Karpas-422 (cell line): ENCODE results near the gene FMNL2. TPM values are rescaled to one million over a fixed set of nuclear protein-coding genes. Genes with fewer than 3 reads are reported as not detected.
A peak's percentile ranks its signal among the peaks of the same experiment; 100 is the strongest.

Experiments used
- DNase-seq: peaks from one replicate; pipeline ENCODE4 v3.0.0-alpha.2; 2015
- H2AFZ ChIP-seq: fragments of 200-600 bp; sonication (generic); 2 replicates; pipeline ENCODE4 v1.6.1; 2014; ENCODE audit warnings: antibody characterized with exemption, low read length, mixed read lengths
- H3K27ac ChIP-seq: fragments of 200-600 bp; sonication (generic); 2 replicates; pipeline ENCODE4 v1.5.1; 2014; ENCODE audit warnings: mild to moderate bottlenecking, low read length, moderate library complexity
- H3K27me3 ChIP-seq: fragments of 200-600 bp; sonication (generic); 2 replicates; pipeline ENCODE4 v1.6.1; 2014; ENCODE audit warnings: low read length, mixed read lengths
- H3K36me3 ChIP-seq: fragments of 200-600 bp; sonication (generic); 2 replicates; pipeline ENCODE4 v1.6.1; 2014; ENCODE audit warnings: low read length, mixed read lengths; ENCODE audit not compliant: insufficient read depth
- H3K4me1 ChIP-seq: fragments of 200-600 bp; sonication (generic); 2 replicates; pipeline ENCODE4 v1.6.1; 2014; ENCODE audit warnings: mild to moderate bottlenecking, low read length, mixed read lengths
- H3K4me2 ChIP-seq: fragments of 200-600 bp; sonication (generic); 2 replicates; pipeline ENCODE4 v1.6.1; 2014; ENCODE audit warnings: low read length, low read depth, mild to moderate bottlenecking; ENCODE audit not compliant: poor library complexity, severe bottlenecking
- H3K4me3 ChIP-seq: fragments of 200-600 bp; sonication (generic); 2 replicates; pipeline ENCODE4 v1.5.1; 2014; ENCODE audit warnings: mild to moderate bottlenecking, antibody characterized with exemption, low read length, mixed read lengths
- H3K79me2 ChIP-seq: fragments of 200-600 bp; sonication (generic); 2 replicates; pipeline ENCODE4 v1.6.1; 2014; ENCODE audit warnings: mild to moderate bottlenecking, low read length, mixed read lengths
- H3K9ac ChIP-seq: fragments of 200-600 bp; sonication (generic); 2 replicates; pipeline ENCODE4 v1.6.0; 2014; ENCODE audit warnings: low read length
- H3K9me2 ChIP-seq: fragments of 200-600 bp; sonication (generic), shearing (Covaris generic); replicated peaks from 2 replicates; pipeline ENCODE4 v1.6.0; 2014; ENCODE audit warnings: mild to moderate bottlenecking, low read length, moderate library complexity; ENCODE audit not compliant: insufficient read depth
- H3K9me3 ChIP-seq: fragments of 300-700, 200-600 bp; sonication (generic); 2 replicates; pipeline ENCODE4 v1.6.1; 2014; ENCODE audit warnings: low read length, mixed read lengths
- H4K20me1 ChIP-seq: fragments of 200-600 bp; sonication (generic); 2 replicates; pipeline ENCODE4 v1.6.1; 2014; ENCODE audit warnings: mild to moderate bottlenecking, antibody characterized with exemption, low read length, low read depth; ENCODE audit not compliant: insufficient read depth
- total RNA-seq: library from RNA; depleted of rRNA; stranded (reverse); fragments of >200 nt; shearing (Covaris generic); gene quantifications from 2 replicates; pipeline ENCODE4 v1.2.3, GENCODE V29; 2014; ENCODE audit warnings: low replicate concordance

Gene FMNL2
- total RNA-seq, 1 experiment from 2014 or later = 3.2 TPM

DNA sequence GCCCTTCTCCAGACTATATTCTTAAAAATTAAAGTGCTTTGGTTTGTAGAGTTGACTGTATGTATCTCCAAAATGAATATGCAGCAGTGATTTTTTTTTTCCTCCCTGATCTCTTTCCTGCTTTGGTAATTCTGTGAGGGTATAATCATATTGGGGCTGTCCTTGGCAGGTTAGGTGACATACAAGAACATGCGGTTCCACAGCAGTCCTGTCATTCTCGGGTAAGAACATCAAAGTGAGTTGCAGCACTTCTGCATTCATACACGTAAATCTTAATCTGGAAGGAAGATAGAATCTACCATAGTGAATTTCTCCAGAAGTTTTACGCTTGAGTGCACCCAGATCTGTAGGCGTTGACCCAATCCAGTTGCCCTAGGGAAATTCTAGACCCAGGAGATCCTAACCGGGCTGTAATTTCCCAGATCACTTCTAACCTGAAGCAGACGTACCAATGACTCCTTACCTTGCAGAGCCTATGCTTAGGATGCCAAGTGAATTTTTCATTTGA lies 272.9 kb downstream of the FMNL2 start:
- Histone ChIP-seq H3K9me3 (no peaks in the 10 kb centered on the region), H3K79me2 (no peaks in the 10 kb centered on the region), H3K36me3 (no peaks in the 10 kb centered on the region), H3K27me3 (no peaks in the 10 kb centered on the region), H3K9ac (no peak overlapping the region), H3K4me2 (no peak overlapping the region), H3K4me3 (no peak overlapping the region), H2AFZ (no peak overlapping the region), H3K9me2 (no peaks in the 10 kb centered on the region), H4K20me1 (no peaks in the 10 kb centered on the region), H3K4me1 (peaks cover 17% of the 10 kb centered on the region), H3K27ac (no peak overlapping the region)
- no peak for DNase-seq

DNA sequence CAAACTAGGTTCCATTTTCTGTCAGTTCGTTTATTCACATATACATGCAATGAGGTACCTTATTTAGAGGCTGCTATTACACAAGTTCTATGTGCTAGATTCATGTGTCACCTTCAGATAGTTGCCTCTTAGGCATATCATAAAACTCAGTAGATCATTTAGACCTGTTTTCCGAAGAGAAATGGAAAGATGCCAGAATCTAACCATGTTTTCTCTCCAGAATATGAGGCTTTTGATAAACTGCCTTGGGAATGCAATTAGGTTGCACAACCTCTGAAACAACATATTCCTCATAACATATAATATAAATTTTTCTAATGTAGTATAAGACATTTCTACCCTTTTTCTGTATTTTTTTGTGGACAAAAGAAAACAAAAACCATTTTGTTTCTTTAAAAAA lies 274.2 kb downstream of the FMNL2 start:
- H3K27me3 ChIP-seq = no peaks in the 10 kb centered on the region
- no peaks in the 10 kb centered on the region for H3K9me2 ChIP-seq
- no peak overlapping the region for H3K9ac ChIP-seq
- H3K79me2 ChIP-seq = no peaks in the 10 kb centered on the region
- no peak overlapping the region for H3K4me2 ChIP-seq
- H3K36me3 ChIP-seq = no peaks in the 10 kb centered on the region
- no peak overlapping the region for H2AFZ ChIP-seq
- H3K27ac ChIP-seq = no peak overlapping the region
- no peaks in the 10 kb centered on the region for H4K20me1 ChIP-seq
- no peaks in the 10 kb centered on the region for H3K9me3 ChIP-seq
- DNase-seq = no peak
- peaks cover 30% of the 10 kb centered on the region for H3K4me1 ChIP-seq
- H3K4me3 ChIP-seq = no peak overlapping the region

DNA sequence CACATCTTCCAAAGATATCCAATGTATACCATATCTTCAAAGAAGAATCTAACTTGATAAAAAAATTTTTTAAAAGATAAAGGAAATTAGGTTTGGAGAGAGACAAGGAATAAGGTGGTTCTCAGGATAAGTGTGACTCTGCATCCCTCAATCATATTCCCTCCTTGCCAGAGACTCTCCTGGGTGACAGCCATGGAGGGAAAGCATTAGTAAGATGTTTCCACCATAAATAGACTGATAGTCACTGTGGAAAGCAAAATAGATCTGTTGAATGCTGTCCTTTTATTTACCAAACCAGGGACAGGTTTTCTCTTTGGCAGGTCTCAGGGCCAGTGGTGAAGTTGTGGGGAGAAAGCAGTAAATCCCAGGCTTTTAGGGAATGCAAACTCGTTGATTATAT lies 274.7 kb downstream of the FMNL2 start:
- Histone ChIP-seq H3K4me3 (no peak overlapping the region), H3K4me1 (peaks cover 30% of the 10 kb centered on the region), H3K36me3 (no peaks in the 10 kb centered on the region), H3K4me2 (no peak overlapping the region), H3K9me2 (no peaks in the 10 kb centered on the region), H4K20me1 (no peaks in the 10 kb centered on the region), H3K27ac (no peak overlapping the region), H3K9me3 (no peaks in the 10 kb centered on the region), H3K79me2 (no peaks in the 10 kb centered on the region), H3K9ac (no peak overlapping the region), H2AFZ (no peak overlapping the region), H3K27me3 (no peaks in the 10 kb centered on the region)
- DNase-seq = no peak

DNA sequence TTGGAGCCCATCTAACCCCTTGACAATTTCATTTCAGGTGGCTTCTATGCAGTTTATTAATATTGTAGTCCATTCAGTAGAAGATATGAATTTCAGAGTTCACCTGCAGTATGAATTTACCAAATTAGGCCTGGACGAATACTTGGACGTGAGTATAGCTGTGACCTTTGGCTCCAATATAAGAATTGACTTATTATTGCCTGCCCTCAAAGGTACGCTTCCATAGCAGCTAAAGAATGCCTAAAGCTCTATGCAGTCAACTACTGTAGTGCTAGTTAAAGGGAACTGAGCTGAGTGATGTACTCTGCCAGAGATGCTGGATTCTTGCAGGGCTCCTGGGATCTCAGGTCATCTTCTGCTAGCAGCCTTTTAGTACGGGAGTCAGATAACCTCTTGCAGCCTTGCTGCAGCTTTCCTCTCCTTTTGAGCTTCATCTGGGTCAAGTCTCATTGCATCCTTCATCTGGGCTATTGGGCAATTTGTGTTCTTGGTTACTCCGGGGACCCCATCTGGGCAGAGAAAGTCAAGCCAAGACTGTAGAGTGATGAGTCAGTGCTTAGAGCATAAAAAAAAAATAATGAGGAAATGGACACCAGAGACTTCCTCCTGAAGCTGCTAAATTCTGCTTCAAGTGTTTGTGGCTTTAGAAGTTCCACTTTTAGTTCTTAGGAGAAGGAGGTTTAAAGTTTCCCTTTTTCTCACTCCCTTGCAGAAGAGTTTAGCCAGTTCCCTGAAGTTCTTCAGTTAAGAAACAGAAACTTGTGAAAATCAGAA lies 276.7 kb downstream of the FMNL2 start:
- Histone ChIP-seq H3K9ac (peak overlapping the region; percentile 28), H4K20me1 (no peaks in the 10 kb centered on the region), H3K4me1 (peaks cover 30% of the 10 kb centered on the region), H2AFZ (peak overlapping the region; percentile 26), H3K79me2 (no peaks in the 10 kb centered on the region), H3K27ac (peak overlapping the region; percentile 74), H3K9me3 (no peaks in the 10 kb centered on the region), H3K4me3 (peak overlapping the region; percentile 54), H3K36me3 (no peaks in the 10 kb centered on the region), H3K27me3 (no peaks in the 10 kb centered on the region), H3K9me2 (no peaks in the 10 kb centered on the region), H3K4me2 (peak overlapping the region; percentile 71)
- DNase-seq = peak; percentile 78

DNA sequence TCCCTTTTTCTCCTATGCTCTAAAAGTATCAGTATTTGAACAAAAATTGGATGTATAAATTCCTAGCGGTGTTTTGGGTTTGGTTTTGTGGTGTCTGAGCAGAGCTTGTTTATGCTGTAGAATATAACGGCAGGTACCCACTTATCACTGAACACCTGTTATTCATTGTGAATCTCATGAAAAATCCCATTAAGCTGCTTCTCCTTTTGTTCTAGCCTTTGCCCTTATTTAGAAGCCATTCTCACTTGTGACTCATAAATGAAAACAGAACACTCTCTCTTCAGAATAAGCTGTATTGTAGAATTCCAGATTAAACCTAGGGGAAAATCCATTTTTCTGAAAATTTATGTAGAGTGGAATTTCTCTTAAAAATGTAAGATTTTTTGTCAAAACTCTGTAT lies 278.3 kb downstream of the FMNL2 start:
- H3K36me3 ChIP-seq = no peaks in the 10 kb centered on the region
- no peak for DNase-seq
- no peak overlapping the region for H3K4me3 ChIP-seq
- H3K4me2 ChIP-seq = peak overlapping the region; percentile 23
- H3K4me1 ChIP-seq = peaks cover 30% of the 10 kb centered on the region
- H3K9me3 ChIP-seq = no peaks in the 10 kb centered on the region
- H3K27ac ChIP-seq = no peak overlapping the region
- H4K20me1 ChIP-seq = no peaks in the 10 kb centered on the region
- no peaks in the 10 kb centered on the region for H3K9me2 ChIP-seq
- no peak overlapping the region for H3K9ac ChIP-seq
- H3K27me3 ChIP-seq = no peaks in the 10 kb centered on the region
- H2AFZ ChIP-seq = no peak overlapping the region
- H3K79me2 ChIP-seq = no peaks in the 10 kb centered on the region

DNA sequence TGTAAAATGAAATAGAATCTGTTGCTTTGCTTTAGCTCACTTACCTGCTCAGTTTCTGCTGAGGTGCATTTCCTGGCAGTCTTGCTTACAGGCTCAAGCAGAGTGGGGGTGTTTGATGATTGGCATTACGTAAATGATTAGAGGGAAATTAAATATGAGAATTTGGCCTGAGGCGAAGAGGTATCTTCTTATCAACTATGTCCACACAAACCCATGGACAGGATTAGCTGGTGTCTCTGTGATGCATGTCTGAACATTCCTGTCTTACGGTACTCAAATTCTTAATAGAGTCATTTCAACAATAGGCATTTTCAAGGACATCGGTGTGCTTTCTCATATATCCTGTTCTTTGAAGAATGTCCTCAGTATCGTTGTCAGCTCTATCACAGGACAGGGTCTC lies 280.2 kb downstream of the FMNL2 start:
- H3K27me3 ChIP-seq = no peaks in the 10 kb centered on the region
- no peaks in the 10 kb centered on the region for H4K20me1 ChIP-seq
- no peaks in the 10 kb centered on the region for H3K9me3 ChIP-seq
- no peak overlapping the region for H3K9ac ChIP-seq
- no peak overlapping the region for H3K4me3 ChIP-seq
- no peak overlapping the region for H3K27ac ChIP-seq
- H3K79me2 ChIP-seq = no peaks in the 10 kb centered on the region
- H2AFZ ChIP-seq = no peak overlapping the region
- peaks cover 30% of the 10 kb centered on the region for H3K4me1 ChIP-seq
- no peak for DNase-seq
- H3K36me3 ChIP-seq = no peaks in the 10 kb centered on the region
- H3K4me2 ChIP-seq = no peak overlapping the region
- H3K9me2 ChIP-seq = no peaks in the 10 kb centered on the region

DNA sequence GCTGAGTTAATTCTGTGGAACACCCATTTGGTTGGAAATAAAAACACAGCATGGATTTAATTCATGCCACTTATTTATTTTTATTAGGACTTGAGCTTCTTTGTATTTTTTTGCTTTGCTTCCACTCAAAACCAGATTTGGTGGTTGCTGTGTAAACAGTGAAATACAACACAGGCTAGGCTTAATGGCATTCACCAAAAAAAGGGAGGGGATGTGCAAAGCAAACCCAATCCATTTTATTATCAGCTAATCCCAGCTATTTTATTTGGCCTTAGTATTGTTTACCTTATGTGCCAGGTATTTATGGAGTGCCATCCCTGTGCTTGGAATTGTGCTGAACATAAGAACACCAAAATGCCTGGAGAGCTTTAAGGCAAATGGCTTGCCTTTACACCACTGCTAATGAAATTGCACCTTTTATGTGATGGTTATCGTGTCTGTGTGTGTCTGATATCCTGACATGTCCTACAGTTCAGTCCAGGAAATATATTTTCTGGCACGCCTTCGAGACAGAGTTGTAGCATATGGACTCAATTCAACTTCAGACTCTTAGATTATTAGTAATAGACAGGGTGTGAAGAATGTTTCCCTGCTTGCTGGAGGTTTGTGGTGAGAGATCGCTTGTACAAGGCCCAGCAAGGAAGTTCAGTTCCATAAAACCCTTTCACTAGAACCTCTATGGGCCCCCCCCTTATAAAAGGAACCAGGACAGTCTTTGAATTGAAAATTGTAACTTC lies 282.6 kb downstream of the FMNL2 start:
- Histone ChIP-seq H4K20me1 (no peaks in the 10 kb centered on the region), H3K27me3 (no peaks in the 10 kb centered on the region), H3K4me1 (peaks cover 15% of the 10 kb centered on the region), H3K79me2 (no peaks in the 10 kb centered on the region), H3K36me3 (no peaks in the 10 kb centered on the region), H3K9me3 (no peaks in the 10 kb centered on the region), H3K4me2 (no peak overlapping the region), H3K4me3 (no peak overlapping the region), H2AFZ (no peak overlapping the region), H3K9ac (no peak overlapping the region), H3K9me2 (no peaks in the 10 kb centered on the region), H3K27ac (no peak overlapping the region)
- DNase-seq = no peak

DNA sequence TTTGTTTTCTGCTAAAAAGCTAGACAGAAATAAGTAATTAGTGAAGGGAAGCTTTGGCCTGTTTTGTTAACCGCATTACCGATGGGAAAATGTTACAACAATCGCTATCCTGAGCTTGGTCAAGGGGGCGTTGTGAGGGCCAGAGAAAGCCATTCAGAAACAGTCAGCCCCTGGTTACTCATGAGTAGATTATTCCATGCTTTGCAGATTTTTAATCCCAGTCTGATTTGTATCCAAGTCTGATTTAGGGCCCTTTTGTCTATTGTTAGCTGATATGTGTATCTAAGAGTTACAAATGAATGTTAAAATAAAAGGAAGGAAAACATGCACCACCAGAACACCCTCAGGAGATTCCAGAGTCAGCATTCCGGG lies 283.2 kb downstream of the FMNL2 start:
- H3K4me2 ChIP-seq = no peak overlapping the region
- no peak overlapping the region for H3K27ac ChIP-seq
- no peaks in the 10 kb centered on the region for H3K9me2 ChIP-seq
- H4K20me1 ChIP-seq = no peaks in the 10 kb centered on the region
- H3K79me2 ChIP-seq = no peaks in the 10 kb centered on the region
- no peaks in the 10 kb centered on the region for H3K36me3 ChIP-seq
- H3K9ac ChIP-seq = no peak overlapping the region
- H3K4me1 ChIP-seq = peaks cover 9% of the 10 kb centered on the region
- no peaks in the 10 kb centered on the region for H3K27me3 ChIP-seq
- no peaks in the 10 kb centered on the region for H3K9me3 ChIP-seq
- DNase-seq = no peak
- no peak overlapping the region for H3K4me3 ChIP-seq
- no peak overlapping the region for H2AFZ ChIP-seq
